ENCODE results near the gene SMIM44. TPM values are rescaled to one million over a fixed set of nuclear protein-coding genes. Genes with fewer than 3 reads are reported as not detected.

Gene SMIM44
- total and polyA plus RNA-seq, 9 of the 15 experiments (the other 6 are each of a cell fraction or from before 2014, with no cell fraction given) = not detected

DNA sequence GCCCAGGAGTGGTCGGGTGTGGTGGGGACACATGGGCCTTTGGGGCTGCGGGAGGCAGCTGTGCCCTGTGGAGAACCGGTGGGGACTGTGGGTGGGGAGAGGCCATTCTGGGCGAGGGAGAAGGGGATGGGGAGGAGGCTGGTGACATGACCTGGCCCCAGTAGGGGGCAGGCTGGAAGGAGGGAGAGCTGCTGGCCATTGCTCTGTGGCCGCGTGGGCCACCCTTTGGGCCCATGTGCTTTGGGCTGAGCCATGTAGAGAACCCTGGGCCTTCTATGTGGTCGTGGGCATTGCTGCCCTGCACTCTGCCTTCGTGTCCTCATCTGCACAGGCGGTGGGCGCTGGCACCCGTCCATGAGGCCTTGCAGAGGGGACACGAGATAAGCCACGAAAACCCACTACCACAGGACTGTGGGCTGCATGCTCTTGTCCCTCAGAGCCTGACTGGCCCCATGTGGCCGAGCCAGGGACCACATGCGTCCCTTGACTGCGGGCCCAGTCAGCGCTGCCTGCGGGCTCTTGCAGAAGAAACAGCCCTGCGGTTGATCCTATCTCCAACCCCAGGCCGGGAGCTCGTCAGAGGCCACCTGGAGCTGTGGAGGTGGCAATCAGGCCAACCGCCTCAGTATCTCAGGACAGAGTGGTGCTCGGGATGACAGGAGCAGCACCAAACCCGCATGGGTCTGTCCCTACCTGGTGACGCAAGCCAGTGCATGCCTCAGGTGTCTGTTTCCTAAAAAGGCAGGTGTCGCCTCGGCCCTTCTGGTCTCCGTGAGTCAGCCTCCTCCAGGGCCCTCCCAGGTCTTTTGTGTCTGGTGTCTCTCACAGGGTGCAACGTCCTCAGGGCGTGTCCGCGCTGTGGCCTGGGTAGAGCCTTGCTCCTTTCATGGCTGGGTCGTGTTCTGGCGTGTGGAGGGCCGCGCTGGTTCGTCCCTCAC is 37.2 kb upstream of the SMIM44 start (continued):
- no peak for TF ChIP-seq MTA2 (IDR thresholded peaks at IDR 0.05; ENCODE audit: low read depth)
- TF ChIP-seq, protein P1, sequence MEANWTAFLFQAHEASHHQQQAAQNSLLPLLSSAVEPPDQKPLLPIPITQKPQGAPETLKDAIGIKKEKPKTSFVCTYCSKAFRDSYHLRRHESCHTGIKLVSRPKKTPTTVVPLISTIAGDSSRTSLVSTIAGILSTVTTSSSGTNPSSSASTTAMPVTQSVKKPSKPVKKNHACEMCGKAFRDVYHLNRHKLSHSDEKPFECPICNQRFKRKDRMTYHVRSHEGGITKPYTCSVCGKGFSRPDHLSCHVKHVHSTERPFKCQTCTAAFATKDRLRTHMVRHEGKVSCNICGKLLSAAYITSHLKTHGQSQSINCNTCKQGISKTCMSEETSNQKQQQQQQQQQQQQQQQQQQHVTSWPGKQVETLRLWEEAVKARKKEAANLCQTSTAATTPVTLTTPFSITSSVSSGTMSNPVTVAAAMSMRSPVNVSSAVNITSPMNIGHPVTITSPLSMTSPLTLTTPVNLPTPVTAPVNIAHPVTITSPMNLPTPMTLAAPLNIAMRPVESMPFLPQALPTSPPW (CRISPR knock-in tag; IDR thresholded peaks at IDR 0.05) = peak; percentile 51; the same call in 1 of the 2 replicates
- TF ChIP-seq GTF2E2 (tag; IDR thresholded peaks at IDR 0.05) = no peak
- TF ChIP-seq ZNF699 (CRISPR knock-in tag; IDR thresholded peaks at IDR 0.05; ENCODE audit: insufficient replicate concordance) = no peak
- no peak for TF ChIP-seq TFAM (CRISPR knock-in tag; conservative IDR thresholded peaks at IDR 0.05)
- TF ChIP-seq, protein P2, sequence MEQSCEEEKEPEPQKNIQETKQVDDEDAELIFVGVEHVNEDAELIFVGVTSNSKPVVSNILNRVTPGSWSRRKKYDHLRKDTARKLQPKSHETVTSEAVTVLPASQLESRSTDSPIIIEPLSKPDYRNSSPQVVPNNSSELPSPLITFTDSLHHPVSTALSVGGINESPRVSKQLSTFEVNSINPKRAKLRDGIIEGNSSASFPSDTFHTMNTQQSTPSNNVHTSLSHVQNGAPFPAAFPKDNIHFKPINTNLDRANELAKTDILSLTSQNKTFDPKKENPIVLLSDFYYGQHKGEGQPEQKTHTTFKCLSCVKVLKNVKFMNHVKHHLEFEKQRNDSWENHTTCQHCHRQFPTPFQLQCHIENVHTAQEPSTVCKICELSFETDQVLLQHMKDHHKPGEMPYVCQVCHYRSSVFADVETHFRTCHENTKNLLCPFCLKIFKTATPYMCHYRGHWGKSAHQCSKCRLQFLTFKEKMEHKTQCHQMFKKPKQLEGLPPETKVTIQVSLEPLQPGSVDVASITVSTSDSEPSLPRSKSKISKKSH (CRISPR knock-in tag; IDR thresholded peaks at IDR 0.05) = no peak
- TF ChIP-seq, protein P3, sequence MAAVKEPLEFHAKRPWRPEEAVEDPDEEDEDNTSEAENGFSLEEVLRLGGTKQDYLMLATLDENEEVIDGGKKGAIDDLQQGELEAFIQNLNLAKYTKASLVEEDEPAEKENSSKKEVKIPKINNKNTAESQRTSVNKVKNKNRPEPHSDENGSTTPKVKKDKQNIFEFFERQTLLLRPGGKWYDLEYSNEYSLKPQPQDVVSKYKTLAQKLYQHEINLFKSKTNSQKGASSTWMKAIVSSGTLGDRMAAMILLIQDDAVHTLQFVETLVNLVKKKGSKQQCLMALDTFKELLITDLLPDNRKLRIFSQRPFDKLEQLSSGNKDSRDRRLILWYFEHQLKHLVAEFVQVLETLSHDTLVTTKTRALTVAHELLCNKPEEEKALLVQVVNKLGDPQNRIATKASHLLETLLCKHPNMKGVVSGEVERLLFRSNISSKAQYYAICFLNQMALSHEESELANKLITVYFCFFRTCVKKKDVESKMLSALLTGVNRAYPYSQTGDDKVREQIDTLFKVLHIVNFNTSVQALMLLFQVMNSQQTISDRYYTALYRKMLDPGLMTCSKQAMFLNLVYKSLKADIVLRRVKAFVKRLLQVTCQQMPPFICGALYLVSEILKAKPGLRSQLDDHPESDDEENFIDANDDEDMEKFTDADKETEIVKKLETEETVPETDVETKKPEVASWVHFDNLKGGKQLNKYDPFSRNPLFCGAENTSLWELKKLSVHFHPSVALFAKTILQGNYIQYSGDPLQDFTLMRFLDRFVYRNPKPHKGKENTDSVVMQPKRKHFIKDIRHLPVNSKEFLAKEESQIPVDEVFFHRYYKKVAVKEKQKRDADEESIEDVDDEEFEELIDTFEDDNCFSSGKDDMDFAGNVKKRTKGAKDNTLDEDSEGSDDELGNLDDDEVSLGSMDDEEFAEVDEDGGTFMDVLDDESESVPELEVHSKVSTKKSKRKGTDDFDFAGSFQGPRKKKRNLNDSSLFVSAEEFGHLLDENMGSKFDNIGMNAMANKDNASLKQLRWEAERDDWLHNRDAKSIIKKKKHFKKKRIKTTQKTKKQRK (IDR thresholded peaks at IDR 0.05; ENCODE audit: borderline replicate concordance, low read depth, low read length) = no peak
- TF ChIP-seq ZNF165 (CRISPR knock-in tag; IDR thresholded peaks at IDR 0.05; ENCODE audit: borderline replicate concordance) = no peak
- 0 out of 2 replicates have a peak, but pooled peaks have one; percentile 70 for TF ChIP-seq ZC3H4 (CRISPR knock-in tag; IDR thresholded peaks at IDR 0.05; ENCODE audit: borderline replicate concordance)
- no peak for TF ChIP-seq YBX1 (IDR thresholded peaks at IDR 0.05)
- TF ChIP-seq FOXK1 (CRISPR knock-in tag; IDR thresholded peaks at IDR 0.05; ENCODE audit: borderline replicate concordance) = peak; percentile 67; the same call in 1 of the 2 replicates
- no peak for TF ChIP-seq MCM5 (IDR thresholded peaks at IDR 0.05; ENCODE audit: low read depth)
- 0 out of 2 replicates have a peak, but pooled peaks have one; percentile 14 for TF ChIP-seq CHD2 (IDR thresholded peaks at IDR 0.05; ENCODE audit: low read depth, low read length)
- TF ChIP-seq ZNF232 (CRISPR knock-in tag; IDR thresholded peaks at IDR 0.05) = peak; percentile 96
- peak; percentile 97 for TF ChIP-seq MYC (IDR thresholded peaks at IDR 0.05; ENCODE audit: low read depth, low read length)
- peak; percentile 94 for TF ChIP-seq MYC (CRISPR knock-in tag; IDR thresholded peaks at IDR 0.05; ENCODE audit: borderline replicate concordance, low read depth)
- no peak; the same call in 1 of the 2 replicates for TF ChIP-seq SMARCA5 (IDR thresholded peaks at IDR 0.05)
- TF ChIP-seq TAL1 (IDR thresholded peaks at IDR 0.05) = peak; percentile 68
- no peak for TF ChIP-seq SRSF3 (IDR thresholded peaks at IDR 0.05; ENCODE audit: insufficient read depth, low read length)
- TF ChIP-seq RBM17 (IDR thresholded peaks at IDR 0.05; ENCODE audit: borderline replicate concordance, low read depth, low read length) = no peak
- TF ChIP-seq ZNF696 (CRISPR knock-in tag; conservative IDR thresholded peaks at IDR 0.05) = no peak
- no peak for TF ChIP-seq MYBL2 (IDR thresholded peaks at IDR 0.05; ENCODE audit: low read depth)
- no peak for TF ChIP-seq MYBL2 (CRISPR knock-in tag; IDR thresholded peaks at IDR 0.05; ENCODE audit: borderline replicate concordance)

Data from K562 (cell line).